ENCODE measurements around the gene PTGDR2. TPM values are rescaled to one million over a fixed set of nuclear protein-coding genes. Genes with fewer than 3 reads are reported as not detected.
A peak's percentile ranks its signal among the peaks of the same experiment; 100 is the strongest.

PTGDR2 gene
- total RNA-seq, 1 experiment from 2014 or later: not detected

DNA sequence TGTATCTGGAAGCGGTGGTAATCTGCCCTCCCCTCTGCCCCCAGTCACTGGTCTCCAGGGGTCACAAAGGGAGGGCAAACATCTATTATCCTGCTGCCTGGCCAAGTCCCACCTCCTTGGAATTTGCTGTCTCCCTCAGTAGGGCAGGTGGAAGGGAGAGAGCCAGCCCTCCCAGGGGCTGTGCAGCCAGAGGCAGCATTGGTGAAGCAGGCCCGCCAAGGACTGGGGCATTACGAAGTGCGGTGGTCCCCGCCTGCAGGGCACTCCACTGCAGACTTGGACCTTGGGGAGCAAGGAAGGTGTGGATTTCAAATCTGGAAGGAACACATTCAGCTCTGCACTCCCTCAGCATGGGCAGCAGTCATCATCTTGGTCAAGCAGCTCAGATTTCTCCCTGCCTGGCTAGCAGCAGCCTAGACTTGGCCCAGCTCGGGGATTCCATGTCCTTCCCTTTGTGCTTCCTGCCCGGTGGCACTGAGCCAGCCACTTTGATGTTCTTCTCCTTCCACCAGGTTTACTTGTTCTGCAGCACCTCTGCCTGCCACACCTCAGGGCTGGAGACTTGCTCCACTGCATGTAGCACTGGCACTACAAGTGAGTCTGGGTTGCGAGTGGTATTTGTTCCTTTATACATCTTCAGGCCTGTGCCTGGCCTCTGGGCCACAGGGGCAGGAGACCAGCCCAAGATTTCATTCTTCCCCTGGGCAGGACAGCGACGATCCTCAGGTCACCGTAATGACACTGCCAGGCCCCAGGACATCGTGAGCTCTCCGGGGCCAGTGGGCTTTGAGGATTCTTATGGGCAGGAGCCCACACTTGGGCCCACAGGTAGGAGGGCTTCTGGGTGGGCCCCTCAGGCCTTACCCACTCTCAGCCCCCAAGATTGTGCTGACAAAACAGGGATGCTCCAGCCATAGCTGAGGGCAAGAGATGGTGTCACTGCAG is 18.9 kb upstream of the PTGDR2 start:
- DNase-seq (ENCODE audit: low spot score): no peak

DNA sequence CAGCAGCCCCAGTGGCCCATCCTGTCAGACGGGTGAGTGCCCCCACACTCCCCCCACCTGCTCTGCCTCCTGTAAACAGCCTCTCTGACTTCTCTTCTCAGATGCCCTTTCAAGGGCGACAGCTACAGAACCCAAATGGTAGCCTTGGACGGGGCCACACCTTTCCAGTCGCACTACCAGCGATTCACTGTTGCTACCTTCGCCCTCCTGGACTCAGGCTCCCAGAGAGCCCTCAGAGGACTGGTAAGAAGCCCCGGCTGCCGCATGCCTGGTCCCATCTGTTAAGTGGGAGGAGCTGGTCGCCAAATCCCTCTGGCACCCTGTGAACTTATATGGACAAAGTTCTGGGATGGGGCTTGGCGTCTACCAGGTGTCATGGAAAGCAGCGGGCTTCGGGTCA is 17.8 kb upstream of the PTGDR2 start:
- DNase-seq (ENCODE audit: low spot score): no peak

DNA sequence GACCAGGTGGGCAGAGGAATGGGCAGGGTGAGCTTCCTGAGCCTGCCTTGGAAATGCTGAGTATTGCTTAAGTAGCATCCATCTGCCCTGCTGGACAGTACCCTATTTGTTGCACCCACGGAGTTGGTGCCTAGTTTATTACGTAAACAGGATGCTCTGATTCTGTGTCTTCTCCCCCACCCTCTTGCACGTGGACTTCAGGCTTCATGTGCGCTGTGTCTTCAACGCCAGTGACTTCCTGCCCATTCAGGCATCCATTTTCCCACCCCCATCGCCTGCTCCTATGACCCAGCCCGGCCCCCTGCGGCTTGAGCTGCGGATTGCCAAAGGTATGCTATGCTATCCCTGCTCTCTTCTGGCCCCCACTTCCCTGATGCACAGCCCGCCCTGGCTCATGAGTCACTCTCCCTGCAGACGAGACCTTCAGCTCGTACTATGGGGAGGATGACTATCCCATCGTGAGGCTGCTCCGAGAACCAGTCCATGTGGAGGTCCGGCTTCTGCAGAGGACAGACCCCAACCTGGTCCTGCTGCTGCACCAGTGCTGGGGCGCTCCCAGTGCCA is 17.3 kb upstream of the PTGDR2 start:
- peak; percentile 91 for DNase-seq (ENCODE audit: low spot score)

DNA sequence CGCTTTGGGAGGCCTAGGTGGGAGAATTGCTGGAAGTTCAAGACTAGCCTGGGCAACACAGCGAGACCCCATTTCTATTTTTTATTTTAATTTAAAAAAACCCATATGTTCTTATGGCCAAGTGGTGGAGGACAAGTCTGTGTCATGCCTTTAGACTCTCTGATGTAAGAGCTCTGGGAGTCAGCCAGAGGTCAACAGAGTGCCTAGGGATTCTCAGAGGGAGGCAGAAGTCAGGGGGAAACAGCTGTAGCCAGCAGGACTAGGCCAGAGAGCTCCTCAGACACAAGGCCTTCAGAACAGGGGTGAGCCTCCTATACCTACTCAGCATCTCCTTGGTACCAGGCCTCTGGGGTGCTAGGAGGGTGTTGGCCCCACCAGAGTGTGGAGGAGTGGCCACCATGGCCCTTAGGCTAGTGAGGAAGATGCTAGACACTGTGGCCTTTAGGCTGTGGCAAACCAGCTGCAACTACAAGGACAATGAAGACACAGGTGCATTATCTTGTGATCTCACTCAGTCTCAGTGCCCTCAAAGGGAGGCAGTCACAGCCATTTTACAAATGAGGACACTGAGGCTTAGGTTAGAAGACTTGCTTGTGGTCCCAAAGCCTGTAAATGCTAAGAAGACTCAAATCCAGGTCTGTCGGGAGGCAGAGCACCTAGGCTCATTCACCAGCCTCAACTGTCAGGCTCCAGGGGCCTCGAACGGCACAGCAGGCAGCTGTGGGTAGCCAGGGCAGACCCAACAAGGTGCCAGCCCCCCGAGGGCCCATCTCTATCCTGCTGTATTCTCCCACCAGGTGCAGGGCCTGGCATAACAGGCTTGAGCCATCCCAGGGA is 16.6 kb upstream of the PTGDR2 start:
- peak; percentile 10 for DNase-seq (ENCODE audit: low spot score)

DNA sequence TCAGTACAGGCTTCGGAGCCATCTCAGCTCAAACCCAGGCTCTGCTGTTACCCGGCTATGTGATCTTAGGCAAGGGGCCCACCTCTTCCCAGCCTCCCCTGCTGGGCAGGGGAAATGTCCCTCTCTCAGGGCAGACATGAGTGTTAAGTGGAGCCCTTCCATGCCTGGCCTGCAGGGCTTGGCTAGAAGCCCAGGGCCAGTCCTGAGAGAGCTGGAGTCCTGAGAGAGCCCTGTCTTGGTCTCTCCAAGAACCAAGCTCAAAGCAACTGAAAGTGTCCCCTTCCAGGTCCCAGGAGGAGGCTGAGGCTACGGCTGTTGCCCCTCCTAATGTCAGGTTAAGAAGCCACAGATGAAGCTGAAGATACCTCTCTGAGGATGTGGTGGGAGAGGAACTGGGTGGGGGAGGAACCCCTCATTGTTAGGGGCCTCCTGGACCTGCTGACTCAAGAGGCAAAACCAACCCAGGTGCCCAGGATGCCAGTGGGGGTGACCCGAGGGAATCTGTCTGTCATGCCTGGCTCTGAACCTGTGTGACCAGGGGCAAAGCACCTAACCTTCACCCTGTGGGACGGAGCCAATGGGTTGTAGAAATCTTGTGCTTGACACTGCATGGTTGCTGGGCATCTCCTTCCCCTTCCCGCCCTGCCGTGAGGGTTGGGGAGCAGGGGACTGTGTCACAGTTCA is 15.8 kb upstream of the PTGDR2 start:
- DNase-seq (ENCODE audit: low spot score): no peak

DNA sequence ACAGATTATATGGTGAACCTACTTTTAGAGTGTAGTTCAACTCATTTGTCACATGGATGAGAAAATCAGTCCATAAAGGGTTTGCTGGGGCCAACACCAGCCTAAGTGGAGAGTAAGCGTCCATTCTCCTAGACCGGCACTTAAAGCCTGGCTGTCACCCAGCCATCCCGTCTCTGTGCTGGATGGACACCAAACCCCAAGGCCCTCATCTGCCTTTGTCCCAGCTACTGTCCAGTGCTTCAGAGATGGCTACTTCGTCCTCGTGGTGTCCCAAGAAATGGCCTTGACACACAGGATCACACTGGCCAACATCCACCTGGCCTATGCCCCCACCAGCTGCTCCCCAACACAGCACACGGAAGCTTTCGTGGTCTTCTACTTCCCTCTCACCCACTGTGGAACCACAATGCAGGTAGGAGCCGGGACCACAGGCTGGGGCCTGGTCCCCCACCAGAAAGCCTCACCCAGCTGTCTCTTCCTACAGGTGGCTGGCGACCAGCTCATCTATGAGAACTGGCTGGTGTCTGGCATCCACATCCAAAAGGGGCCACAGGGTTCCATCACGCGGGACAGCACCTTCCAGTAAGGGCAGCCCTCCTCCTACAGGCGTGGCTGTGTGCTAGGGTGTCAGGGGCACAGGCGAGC is 15.1 kb upstream of the PTGDR2 start:
- DNase-seq (ENCODE audit: low spot score): no peak

DNA sequence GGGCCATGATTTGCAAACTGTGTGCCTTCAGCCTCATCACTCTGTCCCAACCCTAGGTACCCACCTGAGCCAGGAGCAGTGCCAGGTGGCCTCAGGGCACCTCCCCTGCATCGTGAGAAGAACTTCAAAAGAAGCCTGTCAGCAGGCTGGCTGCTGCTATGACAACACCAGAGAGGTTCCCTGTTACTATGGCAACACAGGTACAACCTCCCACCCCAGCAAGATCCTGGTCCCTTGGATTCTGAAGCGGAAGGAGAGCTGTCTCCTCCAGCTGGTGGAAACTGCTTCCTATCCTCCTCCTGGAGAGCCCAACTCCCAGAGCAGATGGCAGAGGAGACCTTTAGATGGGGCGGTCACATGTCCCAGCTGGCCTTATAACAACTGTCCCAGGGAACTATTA is 14.5 kb upstream of the PTGDR2 start:
- DNase-seq (ENCODE audit: low spot score): no peak

DNA sequence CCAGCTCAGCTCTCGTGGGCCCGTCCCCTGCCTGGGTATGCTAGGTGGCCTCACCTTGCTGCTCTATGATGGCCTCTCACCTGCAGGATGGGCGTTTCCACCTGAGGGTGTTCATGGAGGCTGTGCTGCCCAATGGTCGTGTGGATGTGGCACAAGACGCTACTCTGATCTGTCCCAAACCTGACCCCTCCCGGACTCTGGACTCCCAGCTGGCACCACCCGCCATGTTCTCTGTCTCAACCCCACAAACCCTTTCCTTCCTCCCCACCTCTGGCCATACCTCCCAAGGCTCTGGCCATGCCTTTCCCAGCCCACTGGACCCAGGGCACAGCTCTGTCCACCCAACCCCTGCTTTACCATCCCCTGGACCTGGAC is 13.7 kb upstream of the PTGDR2 start:
- DNase-seq (ENCODE audit: low spot score): no peak

DNA sequence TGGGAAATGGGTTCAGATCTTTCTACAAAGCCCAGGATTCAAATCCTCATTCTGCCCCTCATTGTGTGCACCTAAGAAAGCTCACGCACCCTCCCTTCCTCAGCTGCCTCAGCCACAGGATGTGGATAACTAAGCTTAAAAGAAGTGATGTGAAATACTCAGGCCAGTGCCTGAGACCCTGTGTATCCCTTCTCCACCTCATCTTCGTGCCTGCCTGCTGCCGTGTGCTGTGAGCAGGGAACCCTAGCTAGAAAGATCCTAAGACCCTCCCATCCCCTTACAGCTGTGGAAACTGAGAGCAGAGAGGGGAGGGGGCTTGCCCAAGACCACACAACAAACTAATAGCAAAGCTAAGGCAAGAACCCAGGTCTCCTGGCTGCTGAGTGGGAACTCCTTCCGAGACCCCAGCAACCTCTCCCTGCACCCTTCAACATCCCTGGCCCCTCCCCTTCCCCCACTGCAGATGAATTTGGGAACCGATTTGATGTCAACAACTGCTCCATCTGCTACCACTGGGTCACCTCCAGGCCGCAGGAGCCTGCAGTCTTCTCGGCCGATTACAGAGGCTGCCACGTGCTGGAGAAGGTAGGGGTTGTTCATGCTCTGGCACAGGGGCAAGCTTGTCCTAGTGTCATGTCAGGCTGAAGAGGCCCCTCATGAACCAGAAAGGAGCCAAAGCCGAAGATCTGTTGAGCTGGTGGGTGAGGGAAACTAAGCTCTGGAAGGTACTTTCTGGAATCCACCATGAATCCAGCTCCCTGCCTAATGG is 13.1 kb upstream of the PTGDR2 start:
- DNase-seq (ENCODE audit: low spot score): no peak

DNA sequence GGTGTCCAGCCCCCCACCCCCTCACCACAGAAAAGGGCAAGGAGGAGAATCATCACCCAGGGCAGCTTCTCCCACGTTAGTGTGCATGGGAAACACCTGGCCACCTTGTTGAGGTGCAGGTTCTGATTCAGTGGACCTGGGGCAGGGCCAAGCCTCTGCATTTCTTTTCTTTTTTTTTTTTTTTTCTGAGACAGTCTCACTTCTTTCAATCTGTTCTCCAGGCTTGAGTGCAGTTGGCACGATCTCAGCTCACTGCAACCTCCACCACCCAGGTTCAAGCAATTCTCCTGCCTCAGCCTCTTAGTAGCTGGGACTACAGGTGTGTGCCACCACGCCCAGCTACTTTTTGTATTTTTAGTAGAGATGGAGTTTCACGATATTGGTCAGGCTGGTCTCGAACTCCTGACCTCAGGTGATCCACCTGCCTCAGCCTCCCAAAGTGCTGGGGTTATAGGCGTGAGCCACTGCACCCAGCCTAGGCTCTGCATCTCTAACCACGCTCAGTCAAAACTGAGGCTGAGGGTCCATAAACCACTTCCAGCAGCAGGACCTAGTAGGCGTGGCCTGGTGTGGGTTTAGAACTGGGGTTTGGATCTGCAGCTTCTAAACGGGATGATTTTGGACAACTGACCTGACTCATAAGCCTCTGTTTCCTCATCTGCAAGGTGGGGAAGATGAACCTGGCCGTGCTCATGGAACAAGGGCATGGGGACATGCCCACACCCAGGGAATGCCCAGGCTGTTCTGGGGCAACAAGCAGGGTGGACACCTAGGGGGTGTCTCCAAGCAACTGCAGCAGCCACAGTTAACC is 12.3 kb upstream of the PTGDR2 start:
- no peak for DNase-seq (ENCODE audit: low spot score)

DNA sequence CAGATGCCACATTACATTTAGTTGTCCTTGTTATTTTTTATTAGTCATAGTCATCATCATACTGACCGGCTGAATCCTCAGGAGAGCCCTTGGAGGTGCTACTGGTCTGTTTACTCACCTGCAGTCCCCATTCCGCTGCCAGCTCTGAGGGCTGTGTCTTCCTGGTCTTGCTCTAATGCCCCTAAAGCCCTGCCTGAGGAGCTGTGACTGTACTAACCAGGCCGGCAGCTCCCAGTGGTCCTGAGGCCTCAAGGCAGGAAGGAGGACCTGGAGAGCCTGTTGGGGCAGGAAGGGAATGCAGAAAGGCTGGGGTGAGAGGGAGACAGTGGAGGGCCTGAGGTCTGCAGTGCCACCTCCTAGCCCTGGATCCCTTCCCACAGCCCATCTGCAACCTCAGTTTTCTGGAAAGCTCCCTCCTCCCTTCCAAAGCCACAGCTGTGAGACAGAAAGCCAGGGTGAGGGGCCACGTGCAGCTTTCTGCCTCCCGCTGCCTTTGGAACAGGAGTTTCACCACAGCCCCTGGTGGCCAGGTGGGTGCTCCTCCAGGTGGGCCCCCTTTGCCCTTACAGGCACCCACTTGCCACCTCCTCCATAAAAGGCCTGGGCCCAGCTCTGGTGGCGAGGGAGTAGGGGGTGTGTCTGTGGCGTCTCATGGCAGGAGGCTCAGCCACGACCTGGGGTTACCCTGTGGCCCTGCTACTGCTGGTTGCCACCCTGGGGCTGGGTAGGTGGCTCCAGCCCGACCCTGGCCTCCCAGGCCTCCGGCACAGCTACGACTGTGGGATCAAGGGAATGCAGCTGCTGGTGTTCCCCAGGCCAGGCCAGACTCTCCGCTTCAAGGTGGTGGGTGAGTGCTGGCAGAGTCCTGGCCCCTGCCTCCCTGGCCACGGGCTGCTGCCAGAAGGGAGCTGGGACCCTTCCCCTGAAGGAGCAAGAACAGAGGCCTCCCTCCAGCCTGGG is 11.4 kb upstream of the PTGDR2 start, which contains the start of gene ZP1:
TSS of gene ZP1 (plus strand) at position 632 of the 960 bp plus-strand sequence. CDS start at position 652, 20 bp downstream.
- no peak for DNase-seq (ENCODE audit: low spot score)

DNA sequence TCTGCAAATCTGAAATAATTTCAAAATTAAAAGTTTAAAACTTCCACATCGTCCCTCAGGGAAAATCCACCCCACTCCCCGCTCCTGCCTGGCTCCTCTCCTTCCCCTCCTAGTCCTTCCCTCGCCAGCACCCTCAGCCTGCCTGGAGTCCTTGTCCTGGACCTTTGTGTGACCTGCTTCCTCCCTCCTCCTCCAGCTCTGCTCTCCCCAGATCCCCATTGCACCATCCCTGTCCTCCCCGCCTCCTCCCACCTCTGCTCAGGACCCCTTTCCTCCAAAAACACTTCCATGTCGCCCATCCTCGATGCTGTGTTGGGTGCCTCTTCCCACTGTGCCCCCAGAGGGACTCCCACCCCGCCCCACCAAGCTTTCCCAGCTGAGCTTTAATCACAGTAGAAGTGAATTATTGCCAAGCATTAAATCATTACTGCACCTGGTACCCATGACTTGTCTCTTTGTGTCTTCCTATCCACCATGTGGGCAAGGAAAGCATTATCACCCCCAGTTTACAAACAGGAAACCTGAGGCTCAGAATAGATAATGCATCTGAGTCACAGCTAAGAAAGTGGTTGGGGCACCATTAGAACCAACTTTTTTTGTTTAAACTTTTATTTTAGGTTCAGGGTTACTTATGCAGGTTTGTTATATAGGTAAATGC is 9.2 kb upstream of the PTGDR2 start:
- DNase-seq (ENCODE audit: low spot score): no peak

DNA sequence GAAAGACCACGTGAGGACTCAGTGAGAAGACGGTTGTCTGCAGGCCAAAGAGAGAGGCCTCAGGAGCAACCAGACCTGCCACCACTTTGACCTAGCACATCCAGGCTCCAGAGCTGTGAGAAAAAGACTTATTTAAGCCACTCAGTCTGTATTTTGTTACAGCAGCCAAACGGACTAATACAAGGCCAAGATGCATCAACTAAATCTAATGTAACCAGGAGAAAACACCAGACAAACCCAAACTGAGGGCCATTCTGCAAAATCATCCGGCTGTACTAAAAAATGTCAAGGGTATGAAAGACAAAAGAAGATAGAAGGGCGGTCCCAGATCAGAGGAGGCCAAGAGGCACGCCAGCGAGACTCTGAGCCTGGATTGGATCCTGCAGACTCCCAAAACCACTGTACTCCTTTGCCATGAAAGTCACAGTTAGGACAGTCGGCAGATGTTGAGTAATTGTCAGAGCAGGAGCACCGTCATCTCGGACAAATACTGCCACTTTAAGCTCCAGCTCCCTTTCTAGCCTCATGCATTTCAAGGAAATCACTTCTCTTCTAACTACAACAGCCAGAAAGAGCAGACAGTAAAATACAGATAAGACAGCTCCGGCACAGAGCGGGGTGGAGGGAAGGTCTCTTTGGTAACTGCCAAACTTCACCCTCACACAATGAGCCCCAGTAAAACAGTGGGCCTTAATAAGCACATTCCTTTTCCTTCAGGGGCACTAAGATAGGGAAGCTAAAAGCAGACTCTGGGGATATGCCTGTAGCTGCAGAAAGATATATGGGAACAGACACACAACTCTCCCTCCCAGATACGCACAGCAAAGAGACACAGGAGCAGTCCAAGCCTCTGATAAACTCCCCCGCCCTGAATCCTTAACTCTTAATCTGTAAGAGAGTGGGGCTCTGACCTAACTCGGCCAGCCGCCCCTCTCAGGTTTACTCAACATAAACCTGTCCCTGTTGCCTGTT is 8.1 kb upstream of the PTGDR2 start:
- DNase-seq (ENCODE audit: low spot score): no peak

DNA sequence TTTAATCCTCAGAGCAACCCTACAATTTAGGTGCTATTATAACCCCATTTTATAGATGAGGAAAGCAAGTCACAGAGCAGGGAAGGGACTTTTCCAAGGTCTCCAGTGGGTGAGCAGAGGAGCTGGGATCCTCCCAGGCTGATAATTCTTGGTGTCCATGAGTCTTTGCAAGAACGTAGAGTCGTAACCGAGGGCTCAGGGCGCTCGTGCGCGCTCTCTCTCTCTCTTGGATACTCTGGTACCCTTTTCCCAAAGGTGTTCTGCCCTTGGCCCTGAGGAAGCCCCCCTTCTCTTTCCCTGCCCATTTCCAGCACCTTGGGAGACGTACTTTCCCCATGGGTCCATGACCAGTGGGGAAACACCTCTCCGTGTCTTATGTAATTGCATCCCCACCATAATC is 6.4 kb upstream of the PTGDR2 start:
- DNase-seq (ENCODE audit: low spot score): no peak

DNA sequence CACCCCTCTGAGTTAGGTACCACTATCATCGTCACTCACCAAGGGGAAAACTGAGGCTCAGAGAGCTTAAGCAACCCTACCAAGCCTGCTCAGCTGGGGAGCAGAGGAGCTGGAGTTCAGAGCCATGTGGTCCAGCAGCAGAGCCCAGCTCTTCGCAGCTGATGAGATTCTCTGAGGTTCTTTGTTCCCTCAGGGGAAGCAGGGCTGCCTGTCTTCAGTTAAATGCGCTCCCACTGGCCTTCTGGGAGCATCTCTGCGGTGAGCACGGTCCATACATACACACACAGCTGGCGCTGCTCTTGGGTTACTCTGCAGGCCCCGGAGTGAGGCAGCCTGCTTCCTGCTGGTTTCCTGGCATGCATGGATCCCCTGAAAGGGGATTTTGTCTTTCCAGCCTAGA is 5.2 kb upstream of the PTGDR2 start:
- no peak for DNase-seq (ENCODE audit: low spot score)

DNA sequence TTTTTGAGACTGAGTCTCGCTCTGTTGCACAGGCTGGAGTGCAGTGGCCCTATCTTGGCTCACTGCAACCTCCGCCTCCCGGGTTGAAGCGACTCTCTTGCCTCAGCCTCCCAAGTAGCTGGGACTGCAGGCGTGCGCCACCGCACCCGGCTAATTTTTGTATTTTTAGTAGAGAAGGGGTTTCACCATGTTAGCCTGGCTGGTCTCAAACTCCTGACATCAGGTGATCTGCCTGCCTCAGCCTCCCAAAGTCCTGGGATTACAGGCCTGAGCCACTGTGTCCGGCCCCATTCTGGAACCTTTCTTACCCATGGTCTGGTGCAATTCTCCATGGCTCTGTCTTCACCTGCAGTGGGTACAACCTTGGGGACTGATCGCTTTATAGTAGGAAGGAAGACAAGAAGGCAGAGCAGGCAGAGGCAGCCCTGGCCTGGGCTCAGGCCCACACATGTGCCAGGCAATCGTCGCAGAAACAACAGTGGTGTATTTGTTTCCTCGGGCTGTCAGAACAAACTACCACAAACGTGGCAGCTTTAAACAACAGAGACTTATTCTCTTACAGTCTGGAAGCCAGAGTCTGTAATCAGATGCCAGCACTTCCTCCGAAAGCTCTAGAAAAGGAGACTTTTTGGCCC is 4.0 kb upstream of the PTGDR2 start:
- no peak for DNase-seq (ENCODE audit: low spot score)

Measured in A172 (cell line).